HPDE6-E6E7 (cell line): ENCODE data around the gene NRXN3.

Source experiments
- DNase-seq: peaks from one replicate; pipeline ENCODE4 v3.0.0; 2011; ENCODE audit warnings: missing footprints; ENCODE audit errors: extremely low spot score

Gene NRXN3

DNA sequence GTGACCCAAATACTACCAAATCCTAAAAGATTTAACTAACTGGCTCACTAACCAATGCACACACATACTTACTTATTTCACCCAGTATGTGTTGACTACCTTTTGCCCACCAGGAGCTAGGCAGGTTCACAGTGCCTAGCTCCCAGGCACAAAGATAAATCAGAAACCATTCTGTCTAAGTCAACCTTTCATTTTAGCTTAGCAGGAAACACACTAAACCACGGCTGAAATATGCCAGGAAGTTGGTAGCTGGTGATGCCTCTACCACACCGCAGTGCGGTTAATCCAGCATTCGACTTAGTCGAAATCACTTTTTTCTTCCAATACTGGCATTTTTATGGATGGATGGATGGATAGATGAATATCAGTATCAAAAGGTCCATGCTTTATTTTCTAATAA, 1443.5 kb downstream of the NRXN3 start:
- no peak for DNase-seq

GRCh38 chr14:79614448-79614847, 1444.3 kb downstream of the NRXN3 start:
- DNase-seq, result no peak

DNA sequence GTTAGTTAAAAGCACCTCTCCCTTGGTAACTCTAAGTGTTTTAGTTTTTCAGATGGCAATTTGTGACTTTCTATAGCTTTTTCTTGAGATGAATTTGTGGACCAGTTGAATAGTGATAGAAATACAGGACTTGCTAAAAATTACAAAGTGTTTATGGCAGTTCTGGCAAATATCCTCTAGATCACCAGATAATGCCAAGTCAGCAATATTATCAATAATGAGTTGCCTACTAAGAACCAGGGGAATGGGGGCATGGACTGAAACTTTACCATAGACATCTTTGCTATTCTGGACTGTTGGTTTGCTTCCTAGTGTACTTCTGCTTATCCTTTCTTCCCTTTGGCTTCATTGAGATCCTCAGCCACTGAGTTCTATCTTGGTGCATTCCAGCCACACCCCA, 1456.9 kb downstream of the NRXN3 start:
- no peak for DNase-seq

GRCh38 chr14:79629411-79630287, 1459.5 kb downstream of the NRXN3 start:
- no peak for DNase-seq

- DNase-seq, result no peak
These were observed 1460.3 kb downstream of the NRXN3 start for GRCh38 chr14:79630288-79630960.

- DNase-seq, result no peak
These were observed 1461.1 kb downstream of the NRXN3 start for GRCh38 chr14:79631276-79631675.

DNA sequence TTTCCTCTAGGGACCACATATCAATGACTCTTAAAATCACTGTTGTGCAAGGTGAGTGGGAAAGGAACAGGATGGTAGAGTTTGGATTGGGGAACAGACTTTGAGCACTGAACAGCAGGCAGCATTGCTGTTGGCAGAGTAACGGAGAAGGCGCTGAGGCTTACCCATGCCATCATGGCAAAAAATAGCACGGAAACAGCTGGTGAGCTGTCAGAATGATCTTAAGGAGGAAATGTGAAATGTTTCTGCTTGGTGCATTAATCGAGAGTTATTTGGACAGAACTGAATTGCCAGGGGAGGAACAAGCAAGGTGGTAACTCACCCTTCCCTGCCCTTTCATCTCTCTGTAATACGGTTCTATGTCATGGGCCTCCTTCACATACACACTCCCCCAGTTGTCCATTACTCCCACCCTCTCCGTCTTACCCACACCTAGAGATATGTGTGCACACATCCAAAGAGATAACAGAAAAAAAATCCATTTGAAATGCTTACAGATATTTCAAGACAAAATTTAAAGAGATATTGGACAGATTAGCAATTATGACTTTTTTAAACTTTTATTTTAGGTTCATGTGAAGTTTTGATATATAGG, 1468.6 kb downstream of the NRXN3 start:
- DNase-seq, result no peak

DNA sequence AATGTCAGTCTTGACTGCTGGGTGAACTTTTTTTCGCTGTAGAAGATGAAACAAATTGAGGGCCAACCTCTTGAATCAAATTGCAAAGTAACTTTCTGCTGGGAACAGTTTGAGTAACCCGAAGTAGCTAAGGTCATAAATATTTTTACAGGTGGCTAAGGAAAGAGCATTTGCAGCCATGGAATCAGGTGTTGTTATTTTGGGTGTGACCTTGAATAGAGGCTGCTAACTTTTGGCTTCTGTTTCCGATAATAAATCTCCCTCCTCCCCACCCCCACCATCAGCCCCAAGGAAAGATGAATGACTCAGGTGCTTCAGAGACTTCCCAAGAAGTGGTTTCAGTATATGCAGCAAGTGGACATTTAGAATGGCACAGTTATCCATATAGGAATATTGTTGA, 1469.4 kb downstream of the NRXN3 start:
- no peak for DNase-seq

DNA sequence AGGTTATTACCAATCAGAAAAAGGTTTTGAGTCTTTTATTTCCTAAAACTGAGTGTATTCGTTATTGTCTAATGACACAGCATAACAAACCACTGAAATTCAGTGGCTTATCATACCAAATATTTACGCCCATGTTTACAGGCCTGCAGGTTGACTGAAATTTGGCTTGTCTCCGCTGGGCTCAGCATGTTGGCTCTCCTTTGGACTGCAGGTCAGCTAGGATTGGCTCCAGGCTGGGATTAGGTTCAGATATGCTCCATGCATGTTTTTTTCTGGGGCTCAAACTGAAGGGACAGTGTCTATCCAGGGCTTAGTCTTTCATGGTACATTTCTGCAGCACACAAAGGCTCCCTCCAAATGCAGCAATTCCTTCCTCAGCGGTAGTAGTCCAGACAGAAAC, 1471.2 kb downstream of the NRXN3 start:
- no peak for DNase-seq

DNA sequence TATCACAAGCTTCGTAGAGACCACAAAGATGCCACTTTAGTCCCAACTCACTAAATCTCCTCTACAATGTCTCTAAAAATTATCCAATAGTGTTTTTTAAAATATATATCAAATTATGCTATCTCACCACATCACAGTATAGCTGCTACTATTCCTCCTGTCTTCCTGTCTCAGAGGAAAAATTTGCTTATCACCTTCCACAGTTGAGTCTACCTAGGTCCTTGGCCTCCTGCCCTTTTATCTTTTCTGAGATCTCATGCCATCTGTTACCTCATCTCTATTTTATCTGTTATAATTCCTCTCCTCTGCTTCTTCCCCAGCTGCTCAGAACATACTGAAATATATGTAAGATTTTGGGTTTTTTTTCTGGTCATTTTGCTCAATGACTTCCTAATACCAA, 1473.0 kb downstream of the NRXN3 start:
- no peak for DNase-seq

DNA sequence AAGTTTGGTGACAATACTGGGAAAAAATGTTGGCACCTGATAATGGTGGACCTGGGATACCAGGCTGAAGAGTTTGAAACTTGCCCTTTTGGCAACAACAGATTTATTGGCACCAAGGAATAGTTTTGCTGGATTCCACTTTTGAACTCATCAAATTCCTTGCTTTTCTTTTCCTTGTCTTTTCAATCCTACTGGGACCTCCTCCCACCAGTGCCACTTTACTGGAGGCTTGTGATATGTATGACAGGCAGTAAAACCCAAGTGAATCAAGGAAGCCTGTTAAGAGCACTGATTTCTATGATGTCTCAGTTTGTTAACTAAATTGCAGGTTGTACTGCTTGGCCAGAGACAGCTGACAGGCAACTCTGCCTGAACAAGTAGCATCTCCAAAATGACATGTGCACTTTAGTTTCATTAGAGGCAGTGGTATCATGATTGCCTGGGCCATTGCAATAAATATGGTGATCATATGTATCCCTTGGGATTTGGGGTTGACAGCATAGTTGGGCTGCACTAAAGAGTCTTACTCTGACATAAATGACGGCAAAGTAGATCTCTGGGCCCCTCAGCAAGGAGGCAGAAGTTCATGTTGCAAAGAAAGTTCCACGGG, 1475.7 kb downstream of the NRXN3 start:
- DNase-seq, result no peak

GRCh38 chr14:79649856-79650255, 1479.7 kb downstream of the NRXN3 start:
- DNase-seq, result no peak

DNA sequence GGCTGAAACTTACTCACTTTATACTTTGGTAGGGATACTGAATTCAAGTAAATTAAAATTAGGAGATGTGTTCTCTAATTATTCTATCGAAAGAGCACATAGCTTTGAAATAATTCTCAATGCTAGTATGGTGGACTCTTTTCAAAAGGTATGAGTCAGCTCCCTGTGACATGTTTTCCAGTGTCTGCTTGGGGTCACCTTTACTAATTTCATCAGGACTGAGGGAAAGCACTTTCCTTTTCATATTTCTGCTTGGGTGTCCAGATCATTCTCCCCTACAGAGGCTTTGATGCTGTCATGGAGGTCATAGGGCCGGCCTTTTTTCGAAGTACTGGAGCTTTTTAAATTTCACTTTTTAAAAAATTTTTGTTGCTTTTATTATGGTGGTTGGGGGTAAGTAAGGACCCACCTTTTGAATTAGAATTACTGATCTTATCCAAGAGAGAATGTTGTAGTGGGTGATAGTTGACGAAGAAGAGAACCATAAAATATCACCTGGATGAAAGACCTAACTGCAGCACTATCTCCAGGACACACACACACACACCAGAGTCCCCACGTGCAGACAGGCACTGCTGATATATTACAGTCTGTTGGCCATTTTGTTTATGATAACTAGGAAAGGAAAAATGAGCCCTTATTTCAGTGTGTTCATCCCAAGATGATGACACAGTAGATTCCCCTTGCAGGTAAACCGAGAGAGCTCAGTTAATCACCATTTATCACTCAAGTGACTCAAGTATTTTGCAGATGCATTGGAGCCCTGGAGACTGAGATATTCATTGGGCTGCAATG, 1482.5 kb downstream of the NRXN3 start:
- no peak for DNase-seq

GRCh38 chr14:79656056-79656455, 1485.9 kb downstream of the NRXN3 start:
- no peak for DNase-seq

DNA sequence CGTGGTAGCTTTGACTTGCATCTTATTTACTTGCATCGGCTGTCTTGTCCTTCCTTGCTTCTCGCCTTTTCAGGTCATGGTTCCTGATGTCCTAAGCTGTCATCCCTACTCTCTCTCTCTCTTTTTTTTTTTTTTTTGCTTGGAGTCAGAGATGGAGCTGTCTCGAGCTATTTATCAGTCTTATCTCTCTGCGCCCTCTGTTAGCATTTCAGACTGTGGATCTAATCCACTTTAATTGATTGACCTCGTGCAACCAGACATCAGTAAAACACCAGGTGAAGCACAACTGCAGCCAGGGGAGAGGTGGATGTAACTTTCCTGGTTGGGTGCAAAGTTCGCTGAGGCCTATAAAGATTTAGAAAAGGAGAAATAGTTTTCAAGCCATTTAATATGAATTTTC, 1486.3 kb downstream of the NRXN3 start:
- no peak for DNase-seq

DNA sequence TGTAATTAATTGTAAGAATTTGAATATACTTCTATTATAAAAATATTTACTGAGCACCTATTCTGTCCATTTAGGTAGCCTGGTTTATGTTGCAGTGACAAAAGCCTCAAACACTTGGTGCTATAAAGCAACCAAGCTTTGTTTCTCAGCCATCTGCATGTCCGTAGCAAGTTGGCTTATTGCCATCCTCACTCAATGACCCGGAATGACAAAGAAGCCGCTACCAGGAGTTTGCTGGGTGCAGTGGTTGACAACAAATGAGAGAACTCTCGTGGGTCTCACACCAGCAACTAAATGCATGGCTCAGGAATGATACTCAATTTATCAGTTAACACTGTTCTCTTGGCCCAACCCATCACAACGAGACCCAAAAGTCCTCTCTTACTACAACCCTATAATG, 1488.0 kb downstream of the NRXN3 start:
- no peak for DNase-seq

- no peak for DNase-seq
These were observed 1488.6 kb downstream of the NRXN3 start for GRCh38 chr14:79658769-79659168.

DNA sequence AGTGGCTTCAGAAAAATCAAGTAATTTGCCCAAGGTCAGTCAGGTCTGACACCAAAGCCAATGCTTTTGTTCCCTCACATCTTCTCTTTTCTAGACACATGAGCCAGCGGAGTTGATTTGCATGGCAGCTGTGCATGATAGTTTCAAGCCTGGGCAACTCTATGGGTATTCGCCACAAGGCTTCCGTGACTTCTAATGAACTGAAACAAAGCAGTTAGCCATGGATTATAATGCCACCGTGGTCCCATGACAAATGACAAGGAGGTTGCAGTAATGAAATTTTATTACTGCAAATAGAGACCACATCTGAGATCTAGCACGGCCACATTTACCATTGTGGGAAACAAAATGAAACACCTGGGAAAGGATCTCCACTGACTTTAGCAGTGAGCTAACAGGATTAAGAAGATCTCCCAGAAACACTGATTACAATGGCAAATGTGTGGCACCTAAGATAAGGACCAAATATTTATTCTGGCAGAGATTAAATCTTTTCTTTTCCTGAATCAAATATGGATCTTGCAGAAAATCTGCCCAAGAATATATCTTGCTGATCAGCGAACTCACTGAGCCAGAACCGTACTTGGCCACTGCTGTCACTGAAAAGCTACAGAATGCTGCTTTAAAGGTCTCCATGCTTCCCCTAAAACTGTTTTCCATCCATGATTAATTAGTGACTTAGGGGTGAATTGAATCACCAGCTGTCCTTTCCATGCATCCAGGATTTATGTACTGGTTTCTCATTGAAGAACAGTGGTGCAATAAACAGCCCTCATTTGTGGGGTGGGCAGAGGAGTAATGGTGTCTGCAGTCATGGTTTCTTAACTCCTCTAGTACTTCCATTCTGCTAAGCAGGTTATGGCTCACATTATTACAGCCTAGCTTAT, 1490.1 kb downstream of the NRXN3 start:
- DNase-seq, result no peak

DNA sequence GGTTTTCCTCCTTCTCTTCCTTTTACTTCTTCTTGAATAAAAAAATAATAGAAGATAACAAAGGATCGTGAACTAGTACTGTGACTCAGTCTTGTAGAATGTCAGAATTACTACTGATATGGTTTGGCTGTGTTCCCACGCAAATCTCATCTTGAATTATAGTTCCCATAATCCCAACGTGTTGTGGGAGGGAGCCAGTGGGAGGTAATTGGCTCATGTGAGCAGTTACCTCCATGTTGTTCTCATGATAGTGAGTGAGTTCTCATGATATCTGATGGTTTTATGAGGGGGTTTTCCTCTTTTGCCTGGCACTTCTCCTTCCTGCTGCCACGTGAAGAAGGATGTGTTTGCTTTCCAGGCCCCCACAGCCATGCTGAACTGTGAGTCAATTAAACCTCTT, 1491.6 kb downstream of the NRXN3 start:
- no peak for DNase-seq

DNA sequence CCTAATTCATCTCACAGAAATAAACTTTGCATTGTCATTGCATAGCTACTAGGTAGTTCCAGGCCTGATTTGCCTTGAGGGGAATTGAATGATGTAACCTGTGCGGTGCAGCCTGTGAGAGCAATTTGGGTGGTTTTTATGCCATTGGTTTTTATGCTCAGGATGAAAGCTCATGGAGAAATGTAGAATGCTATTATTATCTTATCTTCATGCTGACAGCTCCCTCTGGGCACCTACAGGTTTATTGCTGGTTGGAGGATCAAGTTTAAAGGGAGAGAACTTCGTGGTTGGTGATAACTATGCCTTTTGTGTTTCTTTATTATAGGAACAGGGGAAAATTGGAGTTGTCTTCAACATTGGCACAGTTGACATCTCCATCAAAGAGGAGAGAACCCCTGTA, 1493.3 kb downstream of the NRXN3 start:
- DNase-seq, result no peak

DNA sequence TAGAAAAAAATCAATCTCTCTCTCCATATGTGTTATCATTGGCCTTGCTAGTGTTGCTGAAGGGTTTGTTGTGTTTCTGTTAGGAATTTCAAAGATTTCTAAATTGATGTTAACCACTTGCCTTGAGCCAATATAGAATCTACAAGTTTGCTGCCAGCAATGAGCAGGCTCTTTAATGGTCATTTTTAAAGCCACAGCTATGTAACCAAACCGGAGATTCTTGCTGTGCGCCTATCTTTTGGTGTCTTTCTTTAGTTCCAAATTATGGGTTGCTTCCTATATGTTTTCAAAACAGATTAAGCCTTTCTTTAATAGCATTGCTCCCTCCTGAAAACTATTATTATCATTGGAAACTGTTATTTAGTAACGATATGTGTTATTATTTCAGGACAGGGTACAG, 1495.4 kb downstream of the NRXN3 start:
- DNase-seq, result no peak
